Ovary (tissue), 3 donors: ENCODE results near the gene CYP4F22.
"Not testable (repeated sequence)": the region's sequence is repeated elsewhere in the genome, so short reads cannot be mapped to it uniquely, and the experiment has no call there.

Experiments used
- EP300 ChIP-seq: sonication (generic); formaldehyde crosslinking; IDR thresholded peaks from one replicate; pipeline ENCODE4 v1.6.1; 2017; ENCODE audit warnings: antibody characterized with exemption
- TF ChIP-seq, protein P1 (sequence below), 3 donors: fragments of 450-650 bp in 2 of 3; fragments of 200-600 bp in 1 of 3; IDR thresholded peaks; one replicate each; pipeline versions ENCODE4 v1.5.1 to v1.8.0; 2016 to 2022; ENCODE audit warnings: antibody characterized with exemption in 3 of 3, mild to moderate bottlenecking in 1 of 3
- donor health status: DM: no; HTN: no; CAD: no.

- TF ChIP-seq, protein P1, sequence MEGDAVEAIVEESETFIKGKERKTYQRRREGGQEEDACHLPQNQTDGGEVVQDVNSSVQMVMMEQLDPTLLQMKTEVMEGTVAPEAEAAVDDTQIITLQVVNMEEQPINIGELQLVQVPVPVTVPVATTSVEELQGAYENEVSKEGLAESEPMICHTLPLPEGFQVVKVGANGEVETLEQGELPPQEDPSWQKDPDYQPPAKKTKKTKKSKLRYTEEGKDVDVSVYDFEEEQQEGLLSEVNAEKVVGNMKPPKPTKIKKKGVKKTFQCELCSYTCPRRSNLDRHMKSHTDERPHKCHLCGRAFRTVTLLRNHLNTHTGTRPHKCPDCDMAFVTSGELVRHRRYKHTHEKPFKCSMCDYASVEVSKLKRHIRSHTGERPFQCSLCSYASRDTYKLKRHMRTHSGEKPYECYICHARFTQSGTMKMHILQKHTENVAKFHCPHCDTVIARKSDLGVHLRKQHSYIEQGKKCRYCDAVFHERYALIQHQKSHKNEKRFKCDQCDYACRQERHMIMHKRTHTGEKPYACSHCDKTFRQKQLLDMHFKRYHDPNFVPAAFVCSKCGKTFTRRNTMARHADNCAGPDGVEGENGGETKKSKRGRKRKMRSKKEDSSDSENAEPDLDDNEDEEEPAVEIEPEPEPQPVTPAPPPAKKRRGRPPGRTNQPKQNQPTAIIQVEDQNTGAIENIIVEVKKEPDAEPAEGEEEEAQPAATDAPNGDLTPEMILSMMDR (IDR thresholded peaks at IDR 0.05), result not testable (repeated sequence)
- TF ChIP-seq EP300, result not testable (repeated sequence)
Measured at GRCh38 chr19:15485768-15486167, 22.6 kb upstream of the CYP4F22 start.
